MM.1S (cell line): ENCODE results near the gene PMPCA.

Experiments
- CTCF ChIP-seq: fragments of 300-600 bp; sonication (generic); IDR thresholded peaks from 2 replicates; pipeline ENCODE4 v1.5.1; 2016; ENCODE audit warnings: antibody characterized with exemption, low read length, mixed read lengths
- EZH2 ChIP-seq: fragments of 300-600 bp; sonication (generic); optimal IDR thresholded peaks from 2 replicates; pipeline ENCODE3; 2017; ENCODE audit warnings: low read depth, mild to moderate bottlenecking, antibody characterized with exemption, low read length, mixed read lengths

- no peak for TF ChIP-seq CTCF
- no peak for TF ChIP-seq EZH2
Measured at GRCh38 chr9:136419092-136419420, 8.6 kb downstream of the PMPCA start.
